KOPT-K1 (cell line): Measurements from ENCODE around the gene SGK1.
A peak's percentile ranks its signal among the peaks of the same experiment; 100 is the strongest.

Source experiments
- H3K27ac ChIP-seq: fragments of 200-600 bp; sonication (generic); 2 replicates; pipeline ENCODE4 v1.5.1; 2016; ENCODE audit warnings: antibody characterized with exemption, mild to moderate bottlenecking, low read depth, low read length; ENCODE audit not compliant: poor library complexity, severe bottlenecking
- H3K36me3 ChIP-seq: fragments of 200-600 bp; sonication (generic); 2 replicates; pipeline ENCODE4 v1.5.1; 2017; ENCODE audit warnings: antibody characterized with exemption, mild to moderate bottlenecking, low read length, moderate library complexity; ENCODE audit not compliant: insufficient read depth
- H3K9me3 ChIP-seq: fragments of 200-600 bp; sonication (generic); 2 replicates; pipeline ENCODE4 v1.5.1; 2017; ENCODE audit warnings: antibody characterized with exemption, low read length, mild to moderate bottlenecking; ENCODE audit not compliant: insufficient read depth, poor library complexity, severe bottlenecking

The SGK1 gene

DNA sequence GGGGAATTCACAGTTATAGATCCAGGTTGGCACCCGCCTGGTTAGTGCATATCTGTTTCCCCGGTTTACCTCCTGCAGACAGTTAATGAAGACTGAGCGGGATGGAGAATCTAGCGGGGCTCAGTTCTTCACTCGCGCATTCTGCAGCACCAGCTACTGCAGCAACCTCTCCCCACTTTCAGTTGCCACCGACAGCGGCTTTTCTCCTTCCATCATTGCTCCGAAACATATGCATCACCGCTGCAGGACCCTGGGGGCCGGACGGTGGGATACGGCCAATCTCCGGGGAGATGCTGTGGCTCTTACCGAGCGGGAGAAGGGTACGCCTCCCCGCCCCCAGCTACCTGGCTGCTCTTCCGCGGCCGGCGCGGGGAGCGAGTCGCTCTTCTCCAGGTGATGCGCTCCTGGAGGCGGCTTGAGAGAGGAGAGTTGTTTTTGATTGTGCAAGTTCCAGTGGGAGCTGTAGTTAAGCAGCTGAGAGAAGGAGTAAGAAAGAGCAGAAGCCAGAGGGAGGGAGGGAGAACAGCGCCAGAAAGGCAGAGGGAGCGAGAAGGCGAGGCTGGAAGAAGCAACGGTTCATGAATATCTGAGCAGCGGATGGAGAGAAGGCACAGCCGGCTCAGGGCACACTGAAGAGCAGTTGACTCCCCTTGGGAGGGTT is at the start of gene SGK1:
Gene SGK1, minus strand, starts transcription at position 642 of the 661 bp plus-strand sequence. CDS start 652 bp downstream, outside the sequence.
- Histone ChIP-seq H3K9me3 (no peaks in the 10 kb centered on the region), H3K27ac (no peak within 1 kb of the TSS), H3K36me3 (no peaks in the 10 kb centered on the region)

GRCh38 chr6:134363323-134364039 is 45.6 kb upstream of the SGK1 start:
- no peak overlapping the region for H3K27ac ChIP-seq
- no peaks in the 10 kb centered on the region for H3K36me3 ChIP-seq
- no peaks in the 10 kb centered on the region for H3K9me3 ChIP-seq

- Histone ChIP-seq H3K36me3 (no peaks in the 10 kb centered on the region), H3K9me3 (peaks cover 9% of the 10 kb centered on the region), H3K27ac (no peak overlapping the region)
These were observed 43.1 kb upstream of the SGK1 start for GRCh38 chr6:134361011-134361410.

DNA sequence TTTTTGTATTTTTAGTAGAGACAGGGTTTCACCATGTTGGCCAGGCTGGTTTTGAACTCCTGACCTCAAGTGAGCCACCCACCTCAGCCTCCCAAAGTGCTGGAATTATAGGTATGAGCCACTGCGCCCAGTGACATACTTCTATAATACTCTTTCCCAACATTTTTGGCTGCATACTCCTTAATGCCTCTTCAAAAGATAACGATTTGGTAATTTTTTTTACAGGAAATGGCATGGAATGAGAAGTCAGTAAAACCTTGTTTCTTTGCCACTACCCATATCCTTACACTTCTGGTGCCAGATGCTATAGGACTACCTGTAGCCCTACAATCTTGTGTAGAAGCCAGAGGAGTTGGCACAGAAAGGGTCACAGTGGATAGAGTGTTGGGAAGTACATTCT is 41.4 kb upstream of the SGK1 start:
- Histone ChIP-seq H3K9me3 (peaks cover 23% of the 10 kb centered on the region), H3K27ac (no peak overlapping the region), H3K36me3 (no peaks in the 10 kb centered on the region)

DNA sequence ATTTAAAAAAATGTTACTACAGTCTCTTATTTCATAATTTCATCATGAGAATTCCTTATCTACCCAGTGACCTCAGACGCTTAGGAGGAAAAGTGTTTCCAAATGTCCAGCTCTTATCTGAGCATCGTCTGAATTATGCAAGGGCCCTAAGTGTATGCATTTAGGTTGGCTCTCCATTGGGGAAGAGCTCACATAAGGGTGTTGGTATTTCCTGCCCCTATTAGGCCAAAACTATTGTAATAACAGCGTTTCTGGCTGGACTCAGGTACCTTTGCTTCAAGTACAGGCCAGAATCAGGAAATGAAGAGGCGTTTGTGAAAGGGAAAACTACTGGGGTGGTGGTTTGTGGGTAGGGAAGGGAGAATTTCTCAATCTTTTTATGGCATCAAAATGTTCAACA is 40.4 kb upstream of the SGK1 start:
- peaks cover 23% of the 10 kb centered on the region for H3K9me3 ChIP-seq
- no peaks in the 10 kb centered on the region for H3K36me3 ChIP-seq
- no peak overlapping the region for H3K27ac ChIP-seq

DNA sequence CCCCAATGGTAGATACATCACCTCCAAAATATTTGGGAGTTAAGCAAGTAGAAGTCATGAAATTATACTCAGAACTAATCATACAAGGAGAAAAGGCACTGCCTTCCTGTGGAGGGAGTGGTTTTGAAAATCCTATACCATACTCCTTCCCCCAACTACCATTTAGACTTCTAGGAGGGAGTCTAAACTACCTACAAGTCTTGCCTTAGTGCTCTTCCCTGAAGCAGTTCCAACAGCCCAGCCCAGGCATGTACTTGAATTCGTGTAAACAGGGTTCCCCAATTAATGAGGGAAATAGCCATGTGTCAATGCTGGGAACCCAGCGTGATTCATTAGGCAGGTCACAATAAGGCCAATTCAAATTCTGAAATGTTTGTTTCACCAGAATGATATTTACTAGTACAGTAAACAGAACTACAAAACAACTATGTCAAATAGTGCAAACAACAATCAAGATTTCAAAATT is 39.1 kb upstream of the SGK1 start:
- no peak overlapping the region for H3K27ac ChIP-seq
- no peaks in the 10 kb centered on the region for H3K36me3 ChIP-seq

DNA sequence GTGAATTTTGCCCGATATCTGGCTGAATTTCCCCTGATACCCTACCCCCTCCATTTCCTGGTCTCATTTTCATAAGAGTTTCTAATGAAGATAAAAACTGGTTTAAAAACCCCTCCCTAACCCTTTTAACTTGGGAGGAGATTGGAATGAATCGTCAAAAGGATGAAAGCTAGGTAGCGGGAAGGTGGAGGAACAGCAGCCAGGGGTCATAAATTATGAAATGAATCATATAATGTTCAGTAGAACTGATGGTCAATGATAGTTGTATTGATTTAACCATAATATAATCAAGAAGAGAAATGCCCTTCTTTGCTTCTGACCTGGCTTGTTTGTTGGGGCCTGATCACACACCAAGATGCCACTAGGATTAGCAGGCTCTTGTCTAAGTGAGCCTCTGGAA is 38.5 kb upstream of the SGK1 start:
- H3K9me3 ChIP-seq = peaks cover 23% of the 10 kb centered on the region
- no peak overlapping the region for H3K27ac ChIP-seq
- no peaks in the 10 kb centered on the region for H3K36me3 ChIP-seq

More for the DNA sequence above, 39.1 kb upstream of the SGK1 start:
- peaks cover 23% of the 10 kb centered on the region for H3K9me3 ChIP-seq

- peaks cover 23% of the 10 kb centered on the region for H3K9me3 ChIP-seq
- H3K36me3 ChIP-seq = no peaks in the 10 kb centered on the region
- peak overlapping the region; percentile 88 for H3K27ac ChIP-seq
These were observed 35.0 kb upstream of the SGK1 start for GRCh38 chr6:134352786-134353480.

DNA sequence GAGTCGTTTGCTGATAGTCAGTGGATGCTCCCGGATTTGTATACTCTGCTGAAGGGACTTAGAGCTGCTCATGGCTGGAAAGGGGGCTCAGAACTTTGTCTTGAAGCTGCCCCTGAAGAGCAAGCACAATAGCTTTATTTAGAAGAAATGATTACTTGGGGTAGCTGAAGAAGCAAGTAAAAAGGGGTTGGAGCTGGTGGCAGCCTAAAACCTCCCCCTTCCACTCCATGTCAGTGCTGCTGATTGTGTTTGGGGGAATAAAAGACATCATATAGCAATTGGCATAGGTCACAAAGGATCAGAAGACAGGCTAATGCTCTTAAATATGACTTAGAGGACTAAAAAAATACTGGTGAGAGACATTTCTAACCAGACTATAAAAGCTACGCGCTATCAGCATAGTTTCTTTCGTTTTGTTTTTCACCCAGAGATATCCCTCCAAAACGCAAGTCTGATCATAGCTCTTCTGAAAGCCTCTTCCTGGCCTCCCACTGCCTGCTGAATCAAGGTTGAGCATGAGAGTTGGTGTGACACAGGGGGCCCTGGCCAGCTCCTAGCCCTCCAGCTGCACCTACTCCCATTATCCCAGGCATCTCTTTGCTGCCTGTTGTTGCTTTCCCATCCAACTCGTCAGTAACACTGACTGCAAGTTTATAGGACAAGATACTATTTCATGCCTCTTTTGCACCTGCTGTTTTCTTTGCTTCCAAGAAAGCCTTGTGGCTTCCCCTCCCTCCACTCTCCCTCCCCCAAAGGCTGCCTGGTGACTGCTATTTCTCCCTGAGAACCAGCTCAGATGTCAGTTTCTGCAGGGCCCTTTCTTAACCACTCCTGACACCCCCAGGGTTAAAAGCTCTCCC is 33.9 kb upstream of the SGK1 start:
- Histone ChIP-seq H3K27ac (peak overlapping the region; percentile 88), H3K36me3 (no peaks in the 10 kb centered on the region), H3K9me3 (peaks cover 22% of the 10 kb centered on the region)

DNA sequence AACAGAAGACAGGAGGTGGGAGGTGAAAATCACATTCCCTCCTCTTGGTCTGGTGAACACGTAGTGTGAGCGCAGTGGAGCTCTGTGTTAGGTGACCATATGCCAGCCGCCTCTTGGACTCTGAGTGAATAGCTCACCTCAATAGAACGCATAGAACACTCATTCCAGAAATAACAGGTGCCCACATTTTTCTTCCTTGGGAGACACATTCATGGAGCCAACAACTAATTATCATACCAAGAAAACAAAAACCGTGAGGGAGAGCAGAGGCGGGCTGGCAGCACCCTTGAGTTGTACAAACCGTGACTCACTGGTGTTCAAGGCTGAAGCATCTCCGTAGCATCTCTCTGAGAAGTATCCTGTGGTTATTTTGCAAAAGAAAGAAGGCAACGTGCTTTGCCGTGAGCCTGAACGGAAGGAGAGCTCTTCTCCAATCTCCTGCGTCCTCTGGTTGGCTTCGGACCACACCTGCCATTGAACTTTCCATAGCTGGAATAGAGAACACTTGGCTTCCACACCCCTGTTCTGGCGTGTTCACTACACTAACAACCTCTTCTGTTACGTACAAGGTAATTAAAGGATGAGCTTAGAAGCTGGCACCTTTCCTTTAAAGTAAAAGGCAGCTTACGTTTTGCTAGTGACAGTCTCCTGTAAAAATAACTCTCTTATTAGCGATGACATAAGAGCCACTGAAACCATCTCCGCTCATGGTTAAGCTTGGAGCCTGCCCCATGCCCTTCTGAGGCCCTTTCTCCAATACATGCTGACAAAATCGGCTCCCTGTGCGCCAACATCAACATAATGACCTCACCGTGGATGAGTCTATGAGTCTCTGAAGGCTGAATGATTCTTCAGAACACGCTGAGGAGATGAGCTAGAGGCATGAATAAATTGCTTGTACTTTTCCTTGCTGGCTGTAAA is 30.2 kb upstream of the SGK1 start:
- Histone ChIP-seq H3K36me3 (no peaks in the 10 kb centered on the region), H3K9me3 (no peaks in the 10 kb centered on the region), H3K27ac (no peak overlapping the region)

- Histone ChIP-seq H3K27ac (no peak overlapping the region), H3K36me3 (no peaks in the 10 kb centered on the region), H3K9me3 (no peaks in the 10 kb centered on the region)
These were observed 29.1 kb upstream of the SGK1 start for GRCh38 chr6:134346932-134347545.

- no peaks in the 10 kb centered on the region for H3K9me3 ChIP-seq
- no peak overlapping the region for H3K27ac ChIP-seq
- H3K36me3 ChIP-seq = no peaks in the 10 kb centered on the region
These were observed 27.9 kb upstream of the SGK1 start for GRCh38 chr6:134345789-134346188.

GRCh38 chr6:134343066-134343465 is 25.2 kb upstream of the SGK1 start:
- Histone ChIP-seq H3K27ac (no peak overlapping the region), H3K36me3 (no peaks in the 10 kb centered on the region)

More at GRCh38 chr6:134343066-134343465, 25.2 kb upstream of the SGK1 start:
- H3K9me3 ChIP-seq = no peaks in the 10 kb centered on the region
